RKO (cell line): ENCODE results near the gene CCDC91.
"Not testable (repeated sequence)": the region's sequence is repeated elsewhere in the genome, so short reads cannot be mapped to it uniquely, and the experiment has no call there.

ENCODE experiments used
- DNase-seq: peaks from one replicate; pipeline ENCODE4 v3.0.0-alpha.2; 2016; ENCODE audit warnings: low spot score

The CCDC91 gene

DNA sequence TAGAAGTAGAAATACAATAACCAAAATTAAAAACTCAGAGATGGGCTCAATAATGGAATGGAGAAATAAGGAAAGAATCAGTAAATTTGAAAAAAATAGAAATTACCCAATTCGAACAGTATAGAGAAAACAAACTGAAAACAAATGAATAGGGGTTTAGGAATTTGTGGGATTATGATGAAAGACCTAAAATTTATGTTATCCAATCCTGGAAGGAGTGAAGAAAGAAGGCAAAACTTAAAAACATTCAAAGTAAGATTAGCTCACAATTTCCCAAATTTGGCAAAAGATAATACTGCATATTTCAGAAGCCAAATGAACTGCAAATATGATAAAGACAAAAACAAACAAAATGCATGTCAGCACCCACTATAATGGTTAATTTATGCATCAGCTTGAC, 177.1 kb downstream of the CCDC91 start:
- DNase-seq, result no peak

DNA sequence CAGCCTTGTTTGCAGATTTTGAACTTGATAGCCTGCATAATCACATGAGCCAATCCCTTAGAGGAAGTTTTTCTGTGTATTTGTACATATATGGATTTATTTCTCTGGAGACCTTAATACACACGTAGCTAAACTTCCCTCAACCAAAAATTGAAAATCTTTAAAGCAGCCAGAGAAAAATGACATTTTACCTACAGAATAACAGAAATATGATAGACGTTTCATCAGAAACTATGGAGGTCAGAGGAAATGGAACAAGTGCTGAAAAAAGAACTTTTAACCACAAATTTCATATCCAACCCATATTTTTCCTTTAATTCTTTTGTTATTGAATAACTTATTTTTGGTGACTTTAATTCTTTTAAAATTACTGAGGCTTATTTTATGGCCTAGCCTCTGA, 177.7 kb downstream of the CCDC91 start:
- DNase-seq, result no peak

DNA sequence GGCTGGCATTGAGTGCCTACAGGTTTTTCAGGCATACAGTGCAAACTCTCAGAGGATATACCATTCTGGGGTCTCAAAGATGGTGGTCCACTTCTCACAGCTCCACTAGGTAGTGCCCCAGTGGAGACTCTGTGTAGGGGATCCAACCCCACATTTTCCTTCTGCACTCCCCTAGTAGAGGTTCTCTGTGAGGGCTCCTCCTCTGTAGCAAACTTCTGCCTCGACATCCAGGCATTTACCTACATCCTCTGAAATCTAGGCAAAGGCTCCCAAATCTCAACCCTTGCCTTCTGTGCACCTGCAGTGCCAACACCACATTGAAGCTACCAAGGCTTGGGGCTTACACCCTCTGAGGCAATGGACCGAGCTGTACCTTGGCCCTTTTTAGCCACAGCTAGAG, 179.2 kb downstream of the CCDC91 start:
- no peak for DNase-seq

DNA sequence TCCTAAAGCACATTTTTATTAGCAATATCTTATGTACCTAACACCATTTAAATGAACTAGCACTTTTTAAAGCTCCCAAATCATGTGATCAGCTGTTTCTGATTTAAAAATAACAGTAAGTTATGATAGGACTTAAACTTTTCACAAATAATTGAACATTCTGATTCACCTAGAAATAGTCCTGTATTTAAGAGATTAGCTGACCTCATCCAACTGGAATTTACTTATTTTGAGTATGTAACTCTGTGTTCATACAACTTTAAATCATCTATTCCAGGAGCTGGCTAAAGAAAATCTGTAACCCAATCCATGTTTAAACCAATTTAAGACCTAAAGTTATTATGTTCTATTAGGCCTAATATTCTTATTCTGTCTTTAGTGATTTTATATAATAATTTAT, 184.3 kb downstream of the CCDC91 start:
- no peak for DNase-seq

DNA sequence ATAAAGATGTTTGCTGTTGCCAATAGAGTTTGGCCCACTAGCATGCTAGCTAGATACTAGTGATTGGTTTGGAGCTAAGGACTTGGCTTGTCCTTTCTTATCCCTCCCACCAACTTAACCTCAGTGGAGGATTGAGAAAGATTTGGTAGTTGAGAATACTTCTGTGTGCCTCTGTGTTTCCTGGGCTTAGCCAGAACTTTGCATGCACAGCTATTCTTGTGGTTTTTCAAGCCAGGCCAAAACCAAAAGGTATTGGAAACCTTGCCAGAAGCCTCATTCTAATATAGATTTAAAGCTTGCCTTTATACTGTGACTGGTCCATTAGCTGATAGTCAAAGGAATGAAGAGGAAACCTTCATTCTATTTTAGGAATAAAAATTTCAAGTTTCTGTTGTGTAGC, 188.5 kb downstream of the CCDC91 start:
- no peak for DNase-seq

DNA sequence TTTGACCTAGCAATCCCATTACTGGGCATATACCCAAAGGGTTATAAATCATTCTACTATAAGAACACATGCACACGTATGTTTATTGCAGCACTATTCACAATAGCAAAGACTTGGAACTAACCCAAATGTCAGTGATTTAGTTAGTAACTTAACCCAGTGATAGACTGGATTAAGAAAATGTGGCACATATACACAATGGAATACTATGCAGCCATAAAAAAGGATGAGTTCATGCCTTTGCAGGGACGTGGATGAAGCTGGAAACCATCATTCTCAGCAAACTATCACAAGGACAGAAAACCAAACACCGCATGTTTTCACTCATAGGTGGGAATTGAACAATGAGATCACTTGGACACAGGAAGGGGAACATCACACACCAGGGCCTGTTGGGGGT, 189.5 kb downstream of the CCDC91 start:
- not testable (repeated sequence) for DNase-seq

DNA sequence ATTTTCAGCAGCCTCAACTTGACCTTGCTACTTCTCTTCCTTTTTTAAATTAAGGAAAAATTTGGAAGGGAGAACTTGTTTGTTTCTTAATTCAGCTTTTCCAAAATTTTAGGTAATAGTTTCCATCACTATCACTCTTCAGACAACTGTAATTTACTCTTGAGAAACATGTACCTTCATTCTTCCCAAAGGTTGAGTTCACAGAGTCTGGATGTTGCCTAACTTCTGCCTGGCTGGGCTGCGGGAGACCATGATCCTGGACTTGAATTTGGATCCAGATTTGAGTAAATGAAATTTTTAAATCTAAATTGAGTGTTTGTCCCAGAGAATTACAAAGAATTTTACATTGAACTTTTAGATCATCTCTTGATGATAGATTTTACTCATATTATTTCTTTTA, 193.1 kb downstream of the CCDC91 start:
- DNase-seq, result no peak

DNA sequence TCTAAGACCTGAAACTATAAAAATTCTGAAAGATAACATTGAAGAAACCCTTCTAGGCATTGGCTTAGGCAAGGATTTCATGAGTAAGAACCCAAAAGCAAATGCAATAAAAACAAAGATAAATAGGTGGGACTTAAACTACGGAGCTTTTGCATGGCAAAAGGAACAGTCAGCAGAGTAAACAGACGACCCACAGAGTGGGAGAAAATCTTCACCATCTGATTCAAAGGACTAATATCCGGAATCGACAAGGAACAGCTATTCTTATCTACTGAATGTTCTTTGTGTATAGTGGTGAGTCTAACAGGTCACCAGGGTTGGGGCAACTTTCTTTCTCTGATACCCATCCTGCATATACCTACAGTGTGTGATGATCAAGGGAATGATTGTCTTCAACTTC, 198.6 kb downstream of the CCDC91 start:
- no peak for DNase-seq

DNA sequence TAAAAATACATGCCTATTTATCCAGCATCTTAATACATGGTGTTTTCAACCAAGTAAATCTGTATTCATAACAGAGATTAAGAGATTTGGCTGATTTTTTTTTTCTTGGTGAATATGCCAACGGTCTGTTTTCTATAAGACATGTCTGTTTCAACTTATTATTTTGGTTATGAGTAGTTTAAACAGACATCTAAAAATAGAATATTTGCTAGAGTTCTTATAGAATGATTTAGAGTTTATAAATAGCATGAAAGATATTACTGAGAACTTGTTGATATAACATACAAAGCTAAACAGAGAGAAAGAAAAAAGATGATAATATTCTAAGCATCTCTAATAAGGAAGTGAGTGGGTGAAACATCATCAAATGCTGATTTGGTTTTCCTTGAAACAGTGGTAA, 199.9 kb downstream of the CCDC91 start:
- DNase-seq, result no peak

DNA sequence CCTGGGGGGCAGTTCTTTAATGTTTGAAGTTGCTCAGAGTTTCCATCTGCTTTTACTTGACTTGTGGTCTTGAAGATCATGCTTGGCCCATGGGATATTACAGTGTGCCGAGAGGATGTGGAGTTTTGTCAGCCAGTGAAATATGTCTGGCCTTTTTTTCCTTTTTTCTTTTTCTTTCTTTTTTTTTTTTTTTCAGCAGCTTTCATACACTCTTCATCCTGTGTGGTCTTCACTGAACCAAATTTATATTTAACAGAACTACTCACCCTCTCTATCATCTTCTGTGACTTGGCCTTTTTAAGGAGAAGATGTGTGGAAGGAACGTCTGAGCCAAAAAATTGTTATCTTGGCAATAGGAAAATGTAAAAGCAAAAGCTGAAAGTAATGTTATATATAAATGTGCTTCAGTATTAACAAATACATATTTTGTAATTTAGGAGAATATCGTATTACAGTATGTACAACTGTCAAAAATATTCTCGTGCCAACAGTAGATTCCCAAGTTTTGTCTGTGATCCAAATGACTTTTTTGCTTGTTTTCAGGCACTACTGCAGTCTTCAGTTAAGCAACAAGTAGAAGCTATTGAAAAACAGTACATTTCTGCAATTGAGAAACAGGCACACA, 200.6 kb downstream of the CCDC91 start:
- no peak for DNase-seq

DNA sequence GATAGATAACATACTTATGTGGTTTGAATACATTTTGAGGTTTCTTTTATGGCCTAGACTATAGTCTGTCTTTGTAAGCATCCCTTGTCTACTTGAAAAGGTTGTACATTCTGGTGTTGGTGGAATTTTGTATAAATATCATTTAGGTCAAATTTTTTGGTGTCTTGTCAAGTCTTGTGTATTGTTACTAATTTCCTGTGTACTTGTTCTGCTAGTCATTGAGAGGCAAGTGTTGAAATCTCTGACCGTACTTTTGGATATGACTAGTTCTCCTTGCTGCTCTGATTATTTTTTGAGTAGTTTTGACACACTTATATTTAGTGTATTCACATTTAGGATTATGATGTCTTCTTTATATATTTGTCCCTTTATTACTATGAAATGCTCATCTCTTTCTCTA, 219.6 kb downstream of the CCDC91 start:
- DNase-seq, result peak; percentile 36

DNA sequence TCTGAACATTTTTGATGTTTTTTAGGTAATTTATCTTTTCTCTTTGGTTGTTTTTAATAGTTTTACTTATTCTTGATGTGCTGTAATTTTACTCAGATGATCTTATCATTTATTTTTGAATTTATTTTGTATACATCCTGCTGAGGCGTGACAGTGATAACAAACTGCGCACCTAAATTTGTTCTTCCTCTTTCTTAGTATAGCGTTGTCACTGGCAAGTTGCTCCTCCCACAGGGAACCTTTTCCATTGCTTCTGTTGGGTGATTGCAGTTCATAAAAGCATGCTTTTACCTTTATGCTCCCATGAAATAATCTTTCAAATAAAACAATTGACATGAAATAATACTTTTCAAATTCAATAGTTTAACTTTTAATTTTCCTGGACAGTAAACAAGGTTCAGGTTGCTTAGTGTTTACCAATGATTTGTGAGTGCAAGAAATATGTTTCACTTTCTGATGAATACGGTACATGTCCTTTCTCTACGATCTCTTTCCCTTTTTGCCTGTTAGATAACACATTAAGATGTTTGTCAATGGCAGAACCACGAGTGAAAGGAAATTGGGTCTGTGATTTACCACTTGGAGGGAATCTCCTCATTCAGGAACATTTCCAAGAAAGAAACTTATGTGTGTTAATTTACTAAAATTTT, 223.3 kb downstream of the CCDC91 start:
- DNase-seq, result no peak

DNA sequence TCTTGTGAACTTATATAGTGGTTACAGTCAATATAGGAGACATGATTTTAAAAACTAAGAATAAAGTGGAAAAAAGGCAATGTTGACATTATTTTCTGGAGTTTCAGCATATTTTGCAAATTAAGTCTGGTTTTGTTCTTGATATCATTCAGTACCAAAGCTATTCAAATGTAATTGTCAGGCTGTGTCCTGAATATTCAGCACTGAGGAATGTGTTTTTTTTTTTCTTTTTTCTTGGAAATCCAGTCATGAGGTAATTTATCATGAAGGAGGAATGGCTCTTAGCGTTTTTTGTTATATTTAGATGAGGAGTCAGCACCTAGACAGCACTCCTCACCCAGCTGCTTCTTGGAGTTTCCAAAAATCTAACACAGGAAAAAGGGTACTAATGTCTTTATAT, 225.5 kb downstream of the CCDC91 start:
- DNase-seq, result peak; percentile 71

DNA sequence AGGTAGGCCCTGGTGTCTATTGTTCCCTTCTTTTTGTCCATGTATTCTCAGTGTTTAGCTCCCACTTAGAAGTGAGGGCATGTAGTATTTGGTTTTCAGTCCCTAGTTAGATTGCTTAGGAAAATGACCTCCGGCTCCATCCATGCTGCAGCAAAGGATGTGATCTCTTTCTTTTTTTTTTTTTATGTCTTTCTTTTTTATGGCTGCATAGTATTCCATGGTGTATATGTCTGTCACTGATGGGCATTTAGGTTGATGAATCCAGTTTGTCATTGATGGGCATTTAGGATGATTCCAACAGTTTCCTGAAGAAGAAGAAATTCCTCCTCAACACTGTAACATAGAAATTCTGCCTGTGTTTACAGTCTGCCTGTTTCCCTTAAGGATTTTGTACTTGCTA, 231.1 kb downstream of the CCDC91 start:
- DNase-seq, result no peak

DNA sequence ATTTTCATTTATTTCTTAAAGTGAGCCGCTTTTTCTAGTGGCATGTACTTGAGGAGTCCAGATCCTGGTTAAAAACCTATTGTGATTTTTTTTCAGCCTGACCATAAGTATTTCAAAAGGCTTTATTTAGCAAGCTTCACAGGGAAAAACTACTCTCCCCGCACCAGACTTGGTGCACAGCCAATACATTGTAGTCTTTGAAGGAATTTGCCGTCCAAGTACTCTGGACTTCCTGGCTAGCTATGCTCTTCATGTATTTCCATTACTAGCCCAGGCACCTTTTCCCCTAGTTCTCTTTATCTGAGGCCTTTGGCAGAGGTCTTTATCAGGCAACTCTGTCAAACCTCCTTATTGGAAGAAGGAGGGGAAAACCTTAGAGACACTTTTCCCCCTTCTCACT, 234.7 kb downstream of the CCDC91 start:
- no peak for DNase-seq

DNA sequence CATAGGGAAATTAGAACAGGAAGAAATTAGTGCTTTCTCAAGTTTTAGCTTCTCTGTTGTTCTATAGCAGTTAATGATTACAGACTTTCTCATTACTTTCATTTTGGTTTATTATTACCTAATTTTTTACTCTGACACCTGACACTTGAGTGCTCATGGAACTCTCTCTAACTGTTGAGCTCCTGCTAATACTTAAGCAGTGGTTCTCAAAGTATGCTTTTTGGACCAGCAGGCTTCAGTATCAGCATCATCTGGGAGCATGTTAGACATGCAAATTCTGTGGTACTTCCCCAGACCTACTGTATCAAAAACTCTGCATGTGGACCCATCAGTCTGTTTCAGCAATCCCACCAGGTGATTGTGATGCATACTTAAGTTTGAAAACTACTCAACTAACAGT, 235.3 kb downstream of the CCDC91 start:
- no peak for DNase-seq

DNA sequence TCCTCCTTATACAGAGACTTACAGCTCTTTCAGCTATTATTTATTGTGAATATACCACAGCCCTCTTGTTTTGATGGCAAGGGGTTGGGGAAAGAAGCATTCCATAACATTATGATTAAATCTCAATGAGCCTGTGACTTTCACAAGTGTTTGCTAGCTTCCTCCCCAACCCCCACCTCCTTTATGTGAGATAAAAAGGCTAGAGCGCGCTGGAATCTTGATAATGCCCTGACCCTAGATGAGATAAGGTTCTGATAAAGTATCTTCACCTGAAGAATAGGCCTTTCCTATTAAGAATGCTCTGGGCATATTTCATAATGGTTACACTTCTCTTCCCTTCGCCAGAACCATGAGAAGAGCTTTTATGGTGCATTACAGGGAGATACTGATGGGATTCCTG, 236.8 kb downstream of the CCDC91 start:
- no peak for DNase-seq

DNA sequence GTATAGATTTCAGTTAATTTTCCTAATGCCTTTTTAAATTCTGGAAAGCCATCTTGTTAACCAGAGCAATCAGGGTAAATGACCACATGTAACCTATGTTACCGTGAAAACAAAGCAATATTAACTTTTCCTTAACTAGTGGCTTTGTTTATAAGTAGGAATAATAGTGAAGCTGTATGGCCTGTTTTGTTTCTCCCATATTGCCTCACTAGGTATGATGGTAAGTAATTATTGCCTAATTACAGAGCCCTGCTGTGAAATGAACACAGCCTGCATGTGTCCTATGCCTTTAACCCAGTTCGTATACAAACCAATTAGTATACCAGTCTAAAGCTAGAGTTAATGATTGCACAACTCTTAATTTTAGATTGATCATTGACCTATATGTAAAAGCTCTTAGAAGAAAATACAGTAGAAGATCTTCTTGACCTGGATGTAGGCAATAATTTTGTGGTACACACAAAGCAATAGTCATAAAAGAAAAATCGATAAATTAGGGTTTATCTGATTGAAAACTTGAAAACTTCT, 249.9 kb downstream of the CCDC91 start:
- DNase-seq, result no peak

DNA sequence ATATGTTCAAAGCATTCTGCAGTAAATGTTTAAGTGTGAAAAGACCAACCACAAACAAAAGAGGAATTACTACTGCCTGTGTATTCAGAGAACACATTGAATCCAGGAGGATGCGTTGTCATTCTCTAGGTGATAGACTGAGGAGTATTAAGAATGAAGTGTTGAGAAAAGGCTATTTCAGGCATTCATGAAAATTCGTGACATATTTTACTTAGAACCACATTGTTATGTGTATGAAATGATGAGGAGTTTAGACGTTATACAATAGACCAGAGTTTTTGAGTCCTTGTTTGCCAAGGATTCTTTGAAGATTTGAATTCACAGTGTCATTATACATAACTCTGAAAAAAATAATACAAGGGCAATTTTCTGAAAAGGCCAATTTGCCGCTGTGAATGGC, 251.8 kb downstream of the CCDC91 start:
- no peak for DNase-seq

DNA sequence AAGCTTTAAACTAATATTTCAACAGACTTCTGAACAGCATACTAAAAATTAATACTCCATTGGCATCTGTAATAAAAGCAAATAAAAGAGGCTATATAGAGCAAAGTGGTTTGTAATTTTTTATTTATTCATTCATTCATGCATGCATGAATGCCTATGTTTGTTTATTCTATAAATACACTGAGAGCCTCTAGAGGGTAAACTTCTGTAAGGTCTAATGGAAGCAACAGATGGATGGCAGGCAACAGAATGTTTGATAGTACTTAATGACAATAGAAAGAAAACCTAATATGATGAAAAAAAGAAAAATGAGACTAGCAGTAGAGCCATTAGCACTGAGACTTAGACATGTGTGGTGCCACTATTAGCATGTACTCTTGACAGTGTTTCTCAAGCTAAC, 253.1 kb downstream of the CCDC91 start:
- no peak for DNase-seq

DNA sequence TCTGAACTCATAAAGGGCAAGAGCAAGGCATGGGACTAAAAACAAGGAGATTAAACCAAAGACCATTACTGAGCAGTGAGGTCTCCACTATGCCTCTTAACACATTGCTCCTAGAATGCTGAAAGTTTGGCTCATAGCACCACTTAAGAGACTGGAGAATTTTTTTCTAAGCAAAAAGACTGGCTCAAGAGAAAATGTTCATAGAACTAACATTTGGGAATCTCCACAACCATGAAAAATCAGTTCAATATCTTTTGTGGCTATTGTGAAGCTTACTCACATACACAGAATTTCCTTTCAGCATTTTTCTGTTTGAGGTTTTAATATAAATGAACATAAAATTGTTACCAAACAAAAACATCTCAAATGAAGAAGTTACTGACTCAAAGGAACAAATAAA, 255.8 kb downstream of the CCDC91 start:
- no peak for DNase-seq

DNA sequence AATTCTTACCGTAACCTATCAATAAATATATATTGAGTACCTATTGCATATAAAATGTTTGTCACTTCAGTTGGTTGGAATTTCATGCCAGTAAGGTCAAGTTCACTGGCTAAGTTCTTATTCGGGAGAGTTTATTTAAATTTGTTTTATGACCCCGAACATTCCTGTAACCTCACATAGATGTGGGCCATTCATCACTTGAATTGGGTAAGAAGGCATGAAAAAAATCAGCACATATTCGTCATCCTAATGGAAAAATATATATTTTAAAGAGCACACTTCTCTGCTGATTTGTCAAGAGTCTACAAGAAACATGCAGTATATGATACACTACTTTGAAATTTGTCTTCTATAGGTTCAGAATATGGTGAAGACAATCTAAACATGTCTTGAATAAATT, 263.4 kb downstream of the CCDC91 start:
- DNase-seq, result no peak

DNA sequence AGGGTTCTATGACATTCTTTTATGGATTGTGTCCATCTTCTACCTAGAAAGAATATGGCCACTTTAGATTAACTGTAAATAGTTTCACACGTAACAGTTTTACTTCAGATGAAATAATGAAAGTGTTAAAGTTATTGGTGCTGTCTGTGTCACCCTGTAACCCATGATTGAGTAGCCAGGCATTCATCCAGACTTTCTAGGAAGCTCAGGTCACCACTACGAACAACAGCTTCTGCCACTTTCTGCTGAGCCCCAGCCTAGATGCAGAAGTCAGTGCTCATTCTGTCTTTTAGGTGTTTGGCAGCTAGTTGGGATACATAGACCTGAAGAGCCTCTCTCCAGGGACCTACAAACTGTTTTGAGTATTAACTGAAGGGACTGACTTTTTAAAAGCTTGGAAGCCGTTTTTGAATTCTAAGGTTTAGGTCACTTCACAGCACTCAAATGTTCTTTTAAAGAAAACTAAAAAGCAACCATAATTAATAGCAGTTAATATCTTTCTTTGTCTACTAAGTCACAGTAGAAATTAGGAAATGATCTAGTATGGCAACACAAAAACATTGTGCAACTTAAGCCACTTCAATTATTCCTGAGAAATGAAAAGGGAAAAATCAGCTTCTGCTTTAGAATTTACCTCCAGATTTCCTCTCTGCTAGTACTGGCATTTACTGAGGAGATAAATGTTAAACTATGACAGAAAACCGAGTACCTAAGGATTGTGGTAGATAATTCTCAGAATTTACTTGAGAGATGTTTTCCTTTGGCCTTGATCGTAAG, 266.9 kb downstream of the CCDC91 start:
- no peak for DNase-seq
